ENCODE measurements around the gene FOXP1. TPM values are rescaled to one million over a fixed set of nuclear protein-coding genes. Genes with fewer than 3 reads are reported as not detected.

The FOXP1 gene
- total and polyA plus RNA-seq, 8 donors = 13.4 to 74.1 (median 44.1) TPM

DNA sequence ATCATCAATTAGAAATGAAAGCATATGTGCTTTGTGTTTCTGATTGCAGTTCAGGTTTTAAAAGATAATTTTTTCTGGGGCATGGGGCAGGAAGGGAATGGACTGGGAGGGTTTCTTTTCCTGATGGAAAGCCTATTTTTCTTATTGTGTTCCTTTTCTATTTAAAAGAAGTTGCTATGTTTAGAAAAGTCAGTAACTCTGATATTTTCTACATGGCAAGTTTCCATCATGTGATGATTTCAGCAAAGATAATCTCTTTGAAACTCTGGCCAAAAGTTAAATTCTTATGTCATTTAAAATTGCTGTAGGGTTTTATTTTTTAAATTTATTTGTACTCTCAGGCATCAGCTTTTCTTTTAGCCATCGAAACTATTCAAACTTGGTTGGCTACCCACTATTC is 601.2 kb downstream of the FOXP1 start:
- peaks cover 0 to 24% (median 19%) of the 10 kb centered on the region in 3 donors for H3K4me1 ChIP-seq
- H3K27ac ChIP-seq = peak overlapping the region in 2 of 4 donors; percentile 75
- no peak overlapping the region for H3K4me3 ChIP-seq
- no peak for DNase-seq
- H3K36me3 ChIP-seq = peaks cover 0 to 32% (median 10%) of the 10 kb centered on the region in 3 donors
- H3K9me3 ChIP-seq = no peaks in the 10 kb centered on the region
- ATAC-seq = peak in 2 of 4 donors; percentile 21 to 27
- WGBS, 2 donors = 79 to 83% methylated on average over 1 of the region's 1 CpG
- intact Hi-C loops (cut with DNase I) = no loop called here
- peak; percentile 63 for FAIRE-seq
- TF ChIP-seq CTCF (IDR thresholded peaks at IDR 0.05) = no peak
- no peaks in the 10 kb centered on the region for H3K27me3 ChIP-seq

- no peak for DNase-seq
- FAIRE-seq = no peak
- no peak for TF ChIP-seq CTCF (IDR thresholded peaks at IDR 0.05)
- intact Hi-C loops (cut with DNase I) = no loop called here
- peaks cover 0 to 33% (median 10%) of the 10 kb centered on the region in 3 donors for H3K36me3 ChIP-seq
- H3K4me3 ChIP-seq = no peak overlapping the region
- peak overlapping the region in 2 of 4 donors; percentile 75 for H3K27ac ChIP-seq
- no peaks in the 10 kb centered on the region for H3K27me3 ChIP-seq
- no peaks in the 10 kb centered on the region for H3K9me3 ChIP-seq
- peaks cover 0 to 24% (median 19%) of the 10 kb centered on the region in 3 donors for H3K4me1 ChIP-seq
- ATAC-seq = peak in 1 of 4 donors; percentile 6
- 75 to 77% methylated on average over 6 of the region's 6 CpGs for WGBS, 2 donors
These were observed 602.2 kb downstream of the FOXP1 start for GRCh38 chr3:70981231-70981880.

GRCh38 chr3:70980646-70981170 is 602.8 kb downstream of the FOXP1 start:
- Histone ChIP-seq H3K36me3 (peaks cover 0 to 33% (median 10%) of the 10 kb centered on the region in 3 donors), H3K9me3 (no peaks in the 10 kb centered on the region), H3K4me1 (peaks cover 0 to 24% (median 19%) of the 10 kb centered on the region in 3 donors), H3K27ac (no peak overlapping the region), H3K4me3 (no peak overlapping the region), H3K27me3 (no peaks in the 10 kb centered on the region)
- no peak for FAIRE-seq
- DNase-seq = no peak
- TF ChIP-seq CTCF (IDR thresholded peaks at IDR 0.05) = no peak
- 77 to 78% methylated on average over 8 of the region's 8 CpGs for WGBS, 2 donors
- intact Hi-C loops (cut with DNase I) = no loop called here
- ATAC-seq = no peak

DNA sequence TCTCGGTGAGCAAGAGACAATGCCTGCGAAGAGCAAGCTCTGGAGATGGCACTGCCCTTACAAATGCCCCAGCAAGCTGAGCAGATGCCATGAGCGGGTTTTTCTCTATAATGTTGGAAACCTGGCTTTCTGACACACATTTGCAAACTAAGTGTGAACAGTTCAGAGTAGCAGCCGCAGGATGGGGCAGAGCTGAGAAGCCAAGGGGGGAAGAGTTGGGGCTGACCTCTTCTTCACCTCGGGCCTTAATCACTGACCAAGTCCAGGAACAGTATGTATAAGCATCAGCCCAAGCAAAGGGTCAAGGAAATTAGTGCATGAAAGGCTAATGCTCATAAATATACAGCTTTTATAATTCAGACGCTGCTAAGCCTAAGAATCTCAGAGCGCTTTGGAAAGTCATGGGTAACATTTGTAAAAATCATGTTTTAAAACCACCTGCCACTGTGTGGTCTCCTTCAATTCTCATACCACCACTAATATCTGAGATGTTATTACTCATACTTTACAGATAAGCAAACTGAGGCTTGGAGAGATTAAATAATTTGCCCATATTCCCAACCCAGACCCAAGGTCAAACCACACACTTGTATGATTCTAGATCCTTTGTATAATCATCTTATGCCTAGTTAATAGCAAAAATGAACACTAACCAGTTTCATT is 603.4 kb downstream of the FOXP1 start:
- no peak for DNase-seq
- no peak for FAIRE-seq
- Histone ChIP-seq H3K4me3 (no peak overlapping the region), H3K4me1 (peaks cover 0 to 24% (median 19%) of the 10 kb centered on the region in 3 donors), H3K36me3 (peaks cover 0 to 32% (median 10%) of the 10 kb centered on the region in 3 donors), H3K27me3 (no peaks in the 10 kb centered on the region), H3K9me3 (no peaks in the 10 kb centered on the region), H3K27ac (no peak overlapping the region)
- 94 to 96% methylated on average over 7 of the region's 7 CpGs for WGBS, 2 donors
- intact Hi-C loops (cut with DNase I) = no loop called here
- TF ChIP-seq CTCF (IDR thresholded peaks at IDR 0.05) = no peak
- ATAC-seq = no peak
